Fibroblast of lung (primary cell): ENCODE results near the gene ZNF492.

Experiments used
- CTCF ChIP-seq, 2 donors: IDR thresholded peaks in 1 of 2; conservative IDR thresholded peaks in 1 of 2; 1 replicate in 1 of 2; 2 replicates in 1 of 2; pipeline ENCODE4 v1.5.1; 2011 to 2012; ENCODE audit warnings: low read length in 2 of 2, control low read depth in 1 of 2, inconsistent platforms in 1 of 2, low read depth in 1 of 2, mild to moderate bottlenecking in 1 of 2
- EZH2 ChIP-seq: IDR thresholded peaks from 2 replicates; pipeline ENCODE4 v1.5.1; 2012; ENCODE audit warnings: low read length, control low read depth, mild to moderate bottlenecking; ENCODE audit errors: missing control alignments

- TF ChIP-seq CTCF (conservative IDR thresholded peaks at IDR 0.05 in 1 of 2, IDR thresholded peaks at IDR 0.05 in 1 of 2; ENCODE audit: low read depth in 1 of 2, low read length in 2 of 2) (no peak), EZH2 (no peak)
Measured at GRCh38 chr19:22601906-22602630, 32.1 kb upstream of the ZNF492 start.
